DLD1 (cell line): Measurements from ENCODE around the gene ADIRF.
"Not testable (repeated sequence)": the region's sequence is repeated elsewhere in the genome, so short reads cannot be mapped to it uniquely, and the experiment has no call there.

Source experiments
- in situ Hi-C: cut with HindIII; loops from 2 replicates; pipeline ENCODE4 v1.10.0; 2017; ENCODE audit warnings: low sequenced_read_pairs

The ADIRF gene

DNA sequence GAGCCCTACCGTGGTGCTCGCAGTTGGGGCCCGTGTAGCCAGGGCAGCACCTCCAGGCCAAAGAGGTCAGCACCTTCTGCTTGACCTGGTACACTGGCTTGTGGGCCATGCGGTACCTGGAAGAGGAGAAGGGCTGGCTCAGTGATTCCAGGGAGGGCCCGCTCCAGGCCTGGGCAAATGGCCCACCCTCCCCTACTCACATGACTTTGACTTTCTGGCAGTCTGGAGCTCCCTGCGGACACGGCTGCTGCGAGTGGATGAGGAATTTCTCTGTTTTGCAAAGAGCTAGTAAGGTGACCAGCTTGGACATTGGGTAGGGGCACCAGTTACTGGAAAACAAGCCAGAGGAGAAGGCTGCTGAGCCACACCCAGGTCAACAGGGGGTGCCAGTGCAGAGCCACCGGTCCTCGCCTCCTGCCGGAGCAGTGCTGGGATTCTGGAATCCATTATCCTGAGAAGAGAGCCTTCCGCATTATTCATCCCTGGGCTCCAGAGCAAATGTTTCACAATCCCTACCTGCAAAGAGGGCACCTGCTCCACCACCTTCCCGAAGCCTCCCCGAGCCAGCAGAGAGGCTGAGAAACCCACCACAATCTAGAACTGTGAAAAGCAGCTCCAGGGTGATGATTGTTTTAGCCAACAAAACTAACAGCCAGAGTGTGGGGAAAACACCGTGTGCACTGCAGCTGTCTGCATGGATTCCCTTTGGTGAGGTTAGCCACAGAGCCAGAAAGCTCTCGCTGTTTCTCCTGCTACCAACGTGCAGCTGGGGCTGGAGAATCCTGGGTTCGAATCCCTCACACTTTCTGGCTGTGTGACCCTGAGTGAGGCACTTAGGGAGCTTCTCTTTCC is 22.7 kb upstream of the ADIRF start:
- in situ Hi-C loops, result no loop called here

DNA sequence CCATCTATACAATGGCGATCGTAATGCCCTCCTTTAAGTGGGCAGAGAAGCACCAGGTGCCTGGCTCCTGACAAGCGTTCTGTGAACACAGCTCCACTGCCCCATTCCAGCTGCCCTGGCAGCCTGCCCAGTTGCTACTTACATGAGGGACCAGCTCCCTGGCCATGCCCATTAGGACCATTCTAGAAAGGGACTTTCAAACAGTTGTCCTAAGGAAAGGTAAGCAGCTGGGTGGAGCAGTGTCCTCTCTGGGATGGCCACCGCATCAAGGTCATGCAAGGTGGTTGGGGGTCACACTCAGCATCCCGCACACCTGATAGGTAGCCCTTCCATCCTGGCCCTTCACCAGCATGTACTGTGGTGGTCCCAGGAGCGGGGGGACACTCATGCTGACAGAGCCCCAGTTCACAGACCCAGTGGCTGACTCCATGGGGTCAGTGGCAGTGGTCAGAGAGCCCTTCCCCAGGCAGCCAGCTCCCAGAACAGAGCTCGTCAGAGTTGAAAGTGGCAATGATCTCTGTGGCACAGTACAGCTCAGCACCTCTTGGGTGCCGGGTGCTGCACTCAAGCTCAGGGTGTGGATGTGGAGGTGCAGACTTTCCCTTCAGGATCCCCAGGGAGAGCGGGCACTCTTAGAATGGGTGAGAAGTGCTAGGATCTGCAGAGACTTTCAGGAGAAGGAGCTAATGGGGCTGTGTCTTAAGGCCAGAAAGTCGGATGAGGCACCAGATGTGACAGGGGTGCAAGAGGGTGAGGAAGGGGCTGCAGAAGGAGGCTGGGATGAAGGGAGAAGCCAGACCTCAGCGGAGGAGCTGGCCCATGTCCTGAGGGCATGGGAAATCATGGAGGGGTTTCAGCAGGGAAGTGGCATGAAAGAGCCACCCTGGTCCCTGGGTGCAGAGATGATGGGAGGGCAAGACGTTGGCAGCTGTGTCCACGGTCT is 21.8 kb upstream of the ADIRF start:
- in situ Hi-C loops, result no loop called here

DNA sequence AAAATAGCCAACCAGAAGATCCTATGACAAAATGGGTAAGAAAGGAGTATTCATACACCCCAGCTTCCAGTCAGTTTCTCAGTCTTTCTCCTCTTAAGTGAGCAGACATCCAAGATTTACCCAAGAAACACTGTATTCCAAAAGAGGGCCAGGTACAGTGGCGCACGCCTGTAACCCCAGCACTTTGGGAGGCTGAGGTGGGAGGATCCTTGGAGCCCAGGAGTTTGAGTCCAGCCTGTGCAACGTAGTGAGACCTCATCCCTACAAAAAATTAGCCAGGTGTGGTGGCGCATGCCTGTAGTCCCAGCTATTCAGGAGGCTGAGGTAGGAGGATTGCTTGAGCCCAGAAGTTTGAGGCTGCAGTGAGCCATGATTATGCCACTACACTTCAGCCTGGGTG is 20.5 kb upstream of the ADIRF start:
- in situ Hi-C loops, result not testable (repeated sequence)

DNA sequence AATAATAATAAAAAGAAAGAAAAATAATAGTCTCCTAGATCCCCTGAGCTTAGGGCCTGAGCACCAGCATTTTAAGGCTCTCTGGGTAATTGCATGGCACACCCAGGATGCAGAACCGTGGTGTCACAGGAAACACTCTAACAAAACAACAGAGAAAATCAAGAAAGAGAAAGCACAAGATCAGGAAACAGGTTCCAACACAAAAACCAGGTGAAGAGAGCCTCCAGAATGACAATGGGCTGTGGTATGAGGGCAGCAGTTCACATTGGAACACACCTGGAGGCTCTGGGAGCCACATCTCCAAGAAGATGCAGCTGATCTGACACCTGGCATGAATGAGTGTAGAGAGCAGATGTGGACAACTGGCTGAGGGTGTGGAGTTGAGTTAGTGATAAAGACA is 17.9 kb upstream of the ADIRF start:
- in situ Hi-C loops, result no loop called here

DNA sequence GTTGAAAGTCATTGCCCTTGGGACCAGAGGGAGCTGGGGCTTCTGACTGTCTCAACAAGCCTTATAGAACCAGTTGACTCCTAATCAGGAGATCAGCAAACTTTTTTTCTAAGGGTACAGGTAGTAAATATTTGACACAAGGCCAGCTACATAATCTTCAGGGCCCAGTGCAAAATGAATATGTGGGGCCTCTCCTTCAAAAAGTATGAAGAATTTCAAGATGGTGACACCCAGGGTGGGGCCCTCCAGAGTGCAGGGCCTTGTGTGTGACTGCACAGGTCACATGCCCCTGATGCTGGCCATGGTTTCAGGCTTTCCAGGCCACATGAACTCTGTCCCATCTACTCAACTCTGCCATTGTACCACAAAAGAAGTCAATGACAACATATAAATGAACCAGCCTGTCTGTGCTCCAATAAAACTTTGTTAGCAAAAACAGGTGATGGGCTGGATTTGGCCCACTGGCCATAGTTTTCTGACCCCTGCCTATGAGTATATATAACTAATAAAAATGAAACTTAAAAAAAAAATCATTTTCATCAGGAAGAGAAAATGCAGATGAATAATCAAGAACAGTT is 17.0 kb upstream of the ADIRF start:
- in situ Hi-C loops, result no loop called here

DNA sequence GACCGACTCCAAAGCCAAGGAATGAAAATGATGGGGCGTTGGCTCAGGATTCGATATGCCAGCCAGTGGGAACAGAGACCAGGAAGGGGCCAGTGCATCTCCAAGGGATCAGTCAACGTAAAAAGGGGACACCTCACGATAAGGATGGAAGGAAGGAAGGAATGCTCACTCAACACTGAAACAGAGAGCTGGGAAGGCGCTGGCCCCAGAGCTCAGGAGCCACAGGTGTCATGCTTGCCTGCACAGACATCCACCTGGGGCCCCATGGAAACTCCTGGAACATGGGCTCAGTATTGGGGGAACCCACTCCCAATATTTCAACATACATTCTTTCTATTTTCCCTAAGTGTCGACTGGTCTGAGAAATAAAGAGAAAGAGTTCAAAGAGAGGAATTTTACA is 16.2 kb upstream of the ADIRF start:
- in situ Hi-C loops, result no loop called here

DNA sequence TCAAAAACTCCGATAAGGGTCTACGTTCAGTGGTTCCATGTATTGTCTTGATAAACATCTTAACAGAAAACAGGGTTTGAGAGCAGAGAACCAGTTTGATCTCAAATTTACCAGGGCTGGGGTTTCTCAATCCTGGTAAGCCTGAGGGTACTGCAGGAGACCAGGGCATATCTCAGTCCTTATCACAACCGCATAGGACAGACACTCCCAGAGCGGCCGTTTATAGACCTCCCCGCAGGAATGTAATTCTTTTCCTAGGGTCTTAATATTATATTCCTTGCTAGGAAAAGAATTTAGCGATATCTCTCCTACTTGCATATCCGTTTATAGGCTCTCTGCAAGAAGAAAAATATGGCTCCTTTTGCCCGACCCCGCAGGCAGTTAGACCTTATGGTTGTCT is 15.6 kb upstream of the ADIRF start:
- in situ Hi-C loops, result not testable (repeated sequence)

DNA sequence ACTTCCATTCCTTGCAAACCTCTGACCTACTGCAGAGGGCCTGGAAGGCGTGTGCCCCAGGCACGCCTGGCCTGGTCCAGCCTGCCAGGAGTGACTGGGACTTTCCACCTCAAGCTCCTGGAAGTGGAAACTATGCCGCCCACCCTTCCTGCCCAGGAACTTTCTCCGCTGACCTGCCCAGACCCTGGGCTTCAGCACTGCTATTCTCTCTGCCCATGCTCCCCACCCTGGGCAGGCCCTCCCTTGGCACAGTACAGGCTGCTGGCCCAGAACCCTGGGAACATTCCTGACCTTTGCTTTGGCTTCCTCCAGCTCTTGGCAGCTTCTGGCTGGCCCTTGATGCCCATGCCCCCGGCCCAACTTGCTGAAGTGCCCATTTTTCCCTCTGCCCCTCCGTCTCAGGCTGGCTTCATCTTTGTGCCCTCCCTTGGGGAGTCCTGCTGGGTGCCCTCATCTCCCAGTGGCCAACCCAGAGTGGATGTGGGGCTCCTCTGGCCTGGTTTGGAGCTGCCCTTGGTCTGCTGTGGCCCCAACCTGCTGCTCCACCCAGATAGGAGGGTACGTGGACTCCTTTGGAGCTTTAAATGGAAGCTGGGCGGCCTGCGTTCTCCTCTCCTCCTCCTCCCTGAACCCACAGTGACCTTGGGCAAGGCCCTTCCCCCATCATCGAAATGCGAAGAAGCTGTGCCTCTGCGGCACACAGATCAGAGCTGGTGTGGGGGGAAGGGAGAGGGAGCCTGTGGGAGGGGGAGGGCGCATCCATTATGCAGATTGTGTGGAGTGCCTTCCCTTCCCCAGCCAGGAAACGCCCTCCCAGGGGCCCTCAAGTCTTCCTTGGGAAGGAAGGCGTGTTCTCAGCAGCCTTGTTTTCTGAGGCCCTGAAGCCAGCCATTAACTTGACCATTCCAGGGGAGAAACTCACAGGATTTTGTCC is 14.3 kb upstream of the ADIRF start:
- in situ Hi-C loops, result no loop called here

DNA sequence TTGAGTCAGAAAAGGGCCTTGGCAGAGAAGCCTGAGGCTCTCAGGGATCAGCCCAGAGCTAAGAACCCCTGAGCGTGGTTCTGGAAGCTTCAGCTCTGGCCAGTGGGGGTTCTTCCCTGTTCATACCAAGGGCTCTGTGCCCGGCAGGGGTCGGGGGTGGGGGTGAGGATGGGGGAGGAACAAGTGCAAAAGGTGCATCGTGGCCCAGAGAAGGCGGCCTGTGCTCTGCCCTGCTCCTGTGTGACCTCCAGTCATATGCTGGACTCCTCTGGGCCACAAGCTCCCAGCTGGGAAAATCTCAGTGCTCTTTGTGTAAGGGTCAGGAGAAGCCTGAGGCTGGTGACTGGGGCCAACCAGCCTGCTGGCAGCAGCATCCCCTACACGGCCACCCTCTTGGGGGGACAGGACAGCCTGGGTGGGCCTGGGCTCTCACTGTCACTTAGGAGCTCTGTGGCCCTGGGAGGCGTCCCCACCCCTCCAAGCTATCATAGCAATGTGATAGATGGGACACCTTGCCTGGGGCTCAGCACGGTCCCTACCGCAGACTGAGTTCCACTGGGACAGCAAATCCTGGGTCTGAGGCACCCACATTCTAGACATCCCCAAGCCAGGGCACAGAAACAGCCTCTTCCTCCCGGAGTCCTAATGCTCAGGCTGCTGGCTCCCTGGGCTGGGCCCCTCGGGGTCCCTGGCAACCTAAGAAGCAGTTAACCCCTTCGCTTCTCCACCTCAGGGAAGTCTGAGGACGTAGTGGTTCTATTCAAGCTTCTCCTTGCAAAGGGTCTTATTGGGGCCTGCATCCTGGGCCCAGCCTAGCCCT is 13.4 kb upstream of the ADIRF start:
- in situ Hi-C loops, result no loop called here

DNA sequence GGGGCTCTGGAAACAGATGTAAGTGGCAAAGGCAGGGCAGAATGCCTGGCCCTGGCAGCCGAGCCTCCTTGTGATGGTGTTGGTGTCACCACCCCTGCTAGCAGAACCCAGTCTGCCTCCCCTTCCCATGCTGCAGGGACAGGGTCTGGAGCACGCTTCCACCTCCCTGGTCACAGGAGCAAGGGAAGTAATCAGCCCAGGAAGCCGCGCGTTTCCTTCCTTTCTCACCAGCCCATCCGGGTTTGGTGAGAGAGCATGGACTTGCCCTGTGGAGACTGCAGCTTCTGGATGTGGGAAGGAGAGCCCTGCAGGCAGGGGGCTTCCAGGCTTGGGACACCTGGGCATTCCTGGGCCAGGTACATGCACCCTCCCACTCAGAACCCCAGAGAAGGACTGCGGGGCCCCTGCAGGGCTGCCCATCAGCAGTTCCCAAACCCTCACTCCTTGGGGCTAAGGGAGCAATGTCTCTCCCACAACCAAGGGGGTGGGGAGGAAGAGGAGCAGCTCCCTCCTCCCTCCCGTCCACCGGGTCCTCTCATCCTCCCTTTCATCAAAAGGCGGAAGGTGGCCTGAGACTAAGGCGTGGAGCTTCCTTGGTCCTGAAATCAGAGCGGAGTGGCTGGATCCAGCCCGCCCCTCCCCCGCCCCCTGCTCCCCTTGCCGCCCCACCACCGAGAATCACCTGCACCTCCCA is 12.6 kb upstream of the ADIRF start:
- in situ Hi-C loops, result no loop called here

DNA sequence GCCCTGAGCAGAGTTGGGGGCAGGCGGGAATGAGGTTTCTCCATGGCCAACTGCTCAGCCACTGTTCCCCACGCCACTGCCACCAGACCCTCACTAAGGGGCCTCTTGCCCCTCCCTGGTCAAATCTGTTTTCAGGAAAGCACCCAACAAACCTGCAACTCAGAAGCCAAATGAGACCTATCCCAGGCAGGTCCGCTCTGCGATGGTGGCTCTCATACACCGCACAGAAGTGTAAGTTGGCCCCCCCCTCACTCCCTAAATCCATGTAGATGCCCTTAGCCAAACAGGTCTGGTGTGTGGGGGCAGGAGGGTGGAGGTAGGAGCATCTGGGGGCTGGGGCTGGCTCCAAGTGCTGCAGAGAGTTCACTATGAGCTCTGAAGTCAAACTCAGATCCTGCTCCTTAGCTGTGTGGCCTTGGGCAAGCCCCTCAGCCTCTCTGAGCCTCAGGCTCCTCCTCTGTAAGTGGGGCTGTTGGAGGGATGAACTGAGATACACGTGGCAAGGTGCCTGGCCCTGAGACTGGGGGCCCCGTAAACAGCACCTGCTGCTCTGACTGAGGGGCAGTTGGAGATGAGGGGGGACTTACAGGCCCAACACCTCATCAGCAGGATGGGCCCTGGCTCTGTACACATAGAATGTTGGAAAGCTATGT is 12.0 kb upstream of the ADIRF start:
- in situ Hi-C loops, result no loop called here

DNA sequence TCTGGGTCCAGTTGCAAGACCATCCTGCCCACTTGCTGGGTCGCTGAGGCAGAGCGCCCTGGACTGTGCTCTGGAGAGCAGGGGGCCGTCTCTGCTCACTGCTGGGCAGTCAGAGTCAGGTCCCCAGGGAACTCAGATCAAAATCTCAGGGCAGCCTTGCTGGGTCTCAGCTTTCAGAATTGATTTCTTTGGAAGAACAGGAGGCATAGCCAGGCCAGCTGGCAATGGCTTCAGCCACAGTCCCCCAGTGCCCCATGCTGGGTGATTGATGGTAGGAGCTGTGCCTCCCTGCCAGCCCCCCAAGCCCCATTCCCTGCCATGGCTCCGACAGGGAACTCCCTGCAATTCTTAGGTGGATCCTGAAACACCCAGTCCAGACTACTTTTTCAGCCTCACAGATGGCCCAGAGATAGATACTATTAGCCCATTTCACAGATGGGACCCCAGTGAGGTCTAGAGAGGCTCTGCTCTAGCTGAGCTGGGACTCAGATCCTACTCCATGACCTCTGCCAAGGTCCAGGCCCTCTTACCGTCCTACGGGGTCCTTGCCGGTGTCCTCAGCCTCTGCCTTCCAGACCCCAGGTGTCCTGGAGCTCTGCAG is 11.3 kb upstream of the ADIRF start:
- in situ Hi-C loops, result no loop called here

DNA sequence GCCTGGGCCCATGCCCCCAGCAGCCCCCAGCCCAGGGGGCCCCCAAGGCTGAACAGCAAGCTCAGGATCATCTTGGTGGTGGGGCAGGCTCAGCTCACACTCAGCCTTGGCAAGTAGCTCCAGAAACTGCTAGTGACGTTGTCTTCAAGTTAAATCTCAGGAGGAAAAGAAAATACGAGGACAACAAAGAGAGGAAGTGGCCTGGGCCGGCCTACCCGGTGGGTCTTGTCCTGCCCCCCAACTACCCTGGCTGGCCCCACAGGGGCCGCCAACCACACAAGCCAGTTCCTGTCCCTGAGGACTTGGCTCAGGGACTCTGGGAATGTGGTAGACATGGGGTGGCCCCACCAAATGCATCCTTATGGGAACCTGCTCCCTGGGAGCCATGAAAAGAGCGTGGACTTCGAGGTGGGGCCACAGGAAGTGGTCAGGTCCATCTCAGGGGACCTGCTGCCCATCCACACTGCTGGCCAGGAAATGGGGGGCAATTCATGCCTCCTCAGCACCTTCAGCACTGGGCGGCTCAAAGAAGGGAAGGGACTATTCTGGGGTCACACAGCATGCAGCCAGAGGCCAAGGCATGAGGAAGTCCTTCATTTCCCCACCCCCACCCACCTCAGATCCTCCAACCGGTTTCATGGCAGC is 10.7 kb upstream of the ADIRF start, which contains the start of gene MMRN2:
Gene MMRN2 (minus strand): TSS at position 145 of the 645 bp plus-strand sequence. CDS start 74 bp downstream, at position 71.
- in situ Hi-C loops, result no loop called here

DNA sequence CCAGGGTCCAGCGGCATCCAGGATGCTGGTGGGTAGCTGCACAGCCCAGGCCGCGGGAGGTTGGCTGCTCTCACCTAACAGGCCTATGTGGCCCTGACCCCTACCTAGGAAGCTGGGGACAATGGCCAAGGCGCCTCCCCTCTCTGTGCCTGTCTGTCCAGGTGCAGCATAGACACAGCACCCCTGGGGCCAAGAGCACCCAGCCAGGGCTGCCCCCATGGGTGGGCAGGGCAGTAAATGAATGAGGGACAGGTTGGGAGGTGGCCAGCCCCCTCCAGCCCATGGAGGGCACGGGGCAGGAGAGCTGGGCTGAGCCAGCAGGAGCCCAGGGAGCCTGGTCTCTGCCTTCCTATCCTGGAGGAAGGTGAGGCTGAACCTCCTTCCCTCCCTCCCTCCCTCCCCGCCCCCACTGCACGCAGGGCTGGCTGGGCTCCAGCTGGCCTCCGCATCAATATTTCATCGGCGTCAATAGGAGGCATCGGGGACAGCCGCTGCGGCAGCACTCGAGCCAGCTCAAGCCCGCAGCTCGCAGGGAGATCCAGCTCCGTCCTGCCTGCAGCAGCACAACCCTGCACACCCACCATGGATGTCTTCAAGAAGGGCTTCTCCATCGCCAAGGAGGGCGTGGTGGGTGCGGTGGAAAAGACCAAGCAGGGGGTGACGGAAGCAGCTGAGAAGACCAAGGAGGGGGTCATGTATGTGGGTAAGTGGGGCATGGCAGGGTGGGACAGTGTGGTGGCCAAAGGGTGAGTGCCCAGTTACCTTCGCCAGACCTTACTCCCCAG is 10.0 kb upstream of the ADIRF start, which contains the start of gene SNCG:
Gene SNCG (plus strand): TSS at position 484 of the 785 bp plus-strand sequence. CDS start 99 bp downstream, at position 583.
- in situ Hi-C loops, result no loop called here

DNA sequence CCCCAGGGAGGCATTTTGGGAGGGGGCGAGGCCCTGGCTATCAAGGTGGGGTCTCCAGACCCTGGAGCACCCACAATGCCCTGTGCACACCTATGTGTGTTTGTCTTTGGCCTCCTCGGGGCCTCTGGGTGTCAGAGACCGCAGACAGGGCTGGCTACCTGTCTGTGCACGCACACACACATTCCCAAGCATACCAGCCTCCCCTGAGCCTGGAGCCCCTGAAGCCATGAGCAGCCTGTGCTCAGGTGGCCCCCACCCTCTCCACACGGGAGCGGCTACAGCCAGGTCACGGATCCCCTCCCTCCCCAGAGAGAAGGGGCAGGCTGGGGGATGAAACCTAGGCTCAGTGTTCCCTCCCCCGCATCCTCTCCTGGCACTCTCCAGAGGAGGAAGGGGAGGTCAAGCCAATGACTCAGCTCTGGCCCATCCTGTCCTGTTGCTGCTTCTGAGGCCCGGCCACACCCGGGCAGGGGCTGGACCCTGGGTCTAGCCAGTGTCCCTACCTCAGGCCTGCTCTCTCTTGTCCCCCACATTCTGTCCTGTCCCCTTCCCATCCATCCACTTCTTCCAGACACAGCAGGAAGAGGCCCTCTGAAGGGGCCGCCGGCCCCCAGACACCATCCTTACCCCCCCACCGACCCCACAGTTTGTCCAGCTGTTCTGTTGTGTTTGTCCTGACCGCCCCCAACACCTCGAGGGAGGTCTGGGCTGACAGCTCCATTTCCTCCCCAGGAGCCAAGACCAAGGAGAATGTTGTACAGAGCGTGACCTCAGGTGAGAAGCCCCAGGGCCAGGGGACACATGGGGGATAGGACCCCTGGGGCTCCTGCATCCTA is 9.2 kb upstream of the ADIRF start:
- in situ Hi-C loops, result no loop called here

DNA sequence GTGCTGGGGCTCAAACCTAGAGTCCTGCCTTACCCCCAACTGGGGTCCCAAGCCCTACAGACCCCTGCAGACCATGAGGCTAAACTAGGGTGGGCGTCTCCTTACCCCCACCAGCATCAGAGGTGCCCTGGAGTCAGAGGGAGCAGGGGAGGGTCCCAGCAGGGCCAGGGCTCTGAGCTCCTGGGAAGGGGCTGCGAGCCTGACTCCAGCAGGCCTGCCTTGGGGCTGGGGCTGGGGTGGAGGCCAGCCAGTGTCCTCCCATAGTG is 8.6 kb upstream of the ADIRF start:
- in situ Hi-C loops, result no loop called here
